HG02571 (cell line): ENCODE measurements around the gene SCAP.
"Not testable (repeated sequence)": the region's sequence is repeated elsewhere in the genome, so short reads cannot be mapped to it uniquely, and the experiment has no call there.

Experiments
- ATAC-seq: cut with Tn5 transposase; IDR thresholded peaks from one replicate; pipeline ENCODE4 v1.9.1; 2021; ENCODE audit warnings: mild to moderate bottlenecking, moderate library complexity; ENCODE audit not compliant: unreplicated experiment

Gene SCAP

GRCh38 chr3:47481763-47482162 is 6.0 kb upstream of the SCAP start:
- ATAC-seq: not testable (repeated sequence)

GRCh38 chr3:47480267-47480666 is 4.5 kb upstream of the SCAP start:
- ATAC-seq: not testable (repeated sequence)

- ATAC-seq: no peak
Measured at GRCh38 chr3:47479826-47480160, 4.1 kb upstream of the SCAP start.

GRCh38 chr3:47478022-47478421 is 2.3 kb upstream of the SCAP start:
- no peak for ATAC-seq

GRCh38 chr3:47476644-47477199 is 981 bp upstream of the SCAP start:
- ATAC-seq: no peak

GRCh38 chr3:47476330-47476626 is 537 bp upstream of the SCAP start:
- ATAC-seq: no peak

- ATAC-seq: no peak
Measured at GRCh38 chr3:47475029-47475569, 642 bp downstream of the SCAP start.

- ATAC-seq: no peak
Measured at GRCh38 chr3:47473391-47473790, 2.4 kb downstream of the SCAP start.

GRCh38 chr3:47469616-47470015 is 6.1 kb downstream of the SCAP start:
- no peak for ATAC-seq

GRCh38 chr3:47468315-47468714 is 7.4 kb downstream of the SCAP start:
- not testable (repeated sequence) for ATAC-seq

GRCh38 chr3:47464588-47464987 is 11.2 kb downstream of the SCAP start:
- no peak for ATAC-seq

GRCh38 chr3:47459534-47460085 is 16.1 kb downstream of the SCAP start:
- not testable (repeated sequence) for ATAC-seq

- no peak for ATAC-seq
Measured at GRCh38 chr3:47456984-47457383, 18.8 kb downstream of the SCAP start.

GRCh38 chr3:47455806-47456452 is 19.8 kb downstream of the SCAP start:
- no peak for ATAC-seq

- ATAC-seq: no peak
Measured at GRCh38 chr3:47452453-47453215, 23.1 kb downstream of the SCAP start.

GRCh38 chr3:47444103-47444502 is 31.6 kb downstream of the SCAP start:
- no peak for ATAC-seq

- ATAC-seq: no peak
Measured at GRCh38 chr3:47443611-47443995, 32.1 kb downstream of the SCAP start.

GRCh38 chr3:47441796-47442551 is 33.8 kb downstream of the SCAP start:
- ATAC-seq: no peak

GRCh38 chr3:47440131-47440530 is 35.6 kb downstream of the SCAP start:
- no peak for ATAC-seq

- ATAC-seq: no peak
Measured at GRCh38 chr3:47436180-47436579, 39.6 kb downstream of the SCAP start.

GRCh38 chr3:47434849-47435248 is 40.9 kb downstream of the SCAP start:
- no peak for ATAC-seq
